Dendritic cell treated with granulocyte-macrophage colony-stimulating factor and Interleukin-4, amounts not matched to agents 40 ng/mL and 50 ng/mL, for 4 days (primary cell): ENCODE results near the gene FMN2.

Experiments
- H3K27ac Mint-ChIP-seq: one replicate; pipeline ENCODE4 v1.8.0; 2022; ENCODE audit warnings: mild to moderate bottlenecking, mixed read lengths
- H3K27me3 Mint-ChIP-seq: one replicate; pipeline ENCODE4 v1.8.0; 2022; ENCODE audit warnings: mild to moderate bottlenecking, mixed read lengths
- H3K36me3 Mint-ChIP-seq: one replicate; pipeline ENCODE4 v1.8.0; 2022; ENCODE audit warnings: low read depth, mixed read lengths
- H3K4me1 Mint-ChIP-seq: one replicate; pipeline ENCODE4 v1.8.0; 2022; ENCODE audit warnings: low read depth, mixed read lengths
- H3K4me3 Mint-ChIP-seq: one replicate; pipeline ENCODE4 v1.8.0; 2022; ENCODE audit warnings: mild to moderate bottlenecking, moderate library complexity, mixed read lengths
- H3K9me3 Mint-ChIP-seq: one replicate; pipeline ENCODE4 v1.8.0; 2022; ENCODE audit warnings: mixed read lengths
- intact Hi-C: fragments of 100-400 bp; cut with micrococcal nuclease; formaldehyde crosslinking; loops from one replicate; pipeline ENCODE4 v1.15.0; 2022

FMN2 gene

GRCh38 chr1:240212556-240212955 lies 120.9 kb downstream of the FMN2 start:
- intact Hi-C loops = no loop called here
- Mint-ChIP-seq H3K4me3 (no peak overlapping the region), H3K27ac (no peak overlapping the region), H3K4me1 (no peaks in the 10 kb centered on the region), H3K9me3 (no peaks in the 10 kb centered on the region), H3K27me3 (no peaks in the 10 kb centered on the region), H3K36me3 (no peaks in the 10 kb centered on the region)

DNA sequence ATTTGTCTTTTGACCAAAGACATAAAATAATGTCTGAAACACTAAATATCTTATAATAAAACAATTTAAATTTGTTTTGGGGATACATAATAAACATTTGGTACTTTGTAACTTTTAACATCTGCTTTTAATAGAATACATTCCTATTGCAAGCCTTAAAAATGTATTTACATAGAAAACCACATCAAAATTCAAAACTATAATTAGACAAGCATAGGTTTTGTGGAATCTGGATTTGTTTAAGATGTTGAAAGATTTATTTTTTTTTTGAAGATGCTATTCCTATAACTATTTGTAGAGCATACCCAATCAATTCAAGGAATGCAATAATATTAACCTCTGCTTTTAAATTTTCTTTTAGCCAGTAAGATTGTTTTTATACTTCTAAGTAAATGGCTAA lies 125.7 kb downstream of the FMN2 start:
- H3K4me1 Mint-ChIP-seq = no peaks in the 10 kb centered on the region
- intact Hi-C loops = no loop called here
- H3K9me3 Mint-ChIP-seq = peaks cover 2% of the 10 kb centered on the region
- no peak overlapping the region for H3K27ac Mint-ChIP-seq
- H3K36me3 Mint-ChIP-seq = no peaks in the 10 kb centered on the region
- H3K4me3 Mint-ChIP-seq = no peak overlapping the region
- H3K27me3 Mint-ChIP-seq = no peaks in the 10 kb centered on the region

- intact Hi-C loops = no loop called here
- Mint-ChIP-seq H3K4me1 (no peaks in the 10 kb centered on the region), H3K27ac (no peak overlapping the region), H3K36me3 (no peaks in the 10 kb centered on the region), H3K9me3 (peaks cover 19% of the 10 kb centered on the region), H3K4me3 (no peak overlapping the region), H3K27me3 (no peaks in the 10 kb centered on the region)
Observed at GRCh38 chr1:240219104-240219503, 127.4 kb downstream of the FMN2 start.

DNA sequence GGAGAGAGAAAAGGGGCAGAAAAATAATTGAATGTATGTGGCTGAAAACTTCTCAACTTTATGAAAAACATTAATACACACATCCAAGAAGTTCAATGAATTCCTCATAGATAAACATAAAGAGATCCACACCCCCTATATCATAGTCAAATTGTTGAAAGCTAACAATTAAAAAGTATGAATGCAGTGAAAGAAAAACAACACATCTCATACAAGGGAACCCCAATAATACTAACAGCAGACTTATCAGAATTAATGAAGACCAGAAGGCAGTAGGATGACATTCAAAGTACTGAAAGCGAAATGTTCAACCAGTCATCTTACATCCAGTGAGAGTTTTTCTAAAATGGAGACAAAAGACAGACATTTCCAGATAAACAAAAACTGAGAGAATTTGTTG lies 134.4 kb downstream of the FMN2 start:
- Mint-ChIP-seq H3K27me3 (no peaks in the 10 kb centered on the region), H3K9me3 (peaks cover 50% of the 10 kb centered on the region), H3K4me1 (no peaks in the 10 kb centered on the region), H3K36me3 (no peaks in the 10 kb centered on the region), H3K4me3 (no peak overlapping the region), H3K27ac (no peak overlapping the region)
- intact Hi-C loops = no loop called here

DNA sequence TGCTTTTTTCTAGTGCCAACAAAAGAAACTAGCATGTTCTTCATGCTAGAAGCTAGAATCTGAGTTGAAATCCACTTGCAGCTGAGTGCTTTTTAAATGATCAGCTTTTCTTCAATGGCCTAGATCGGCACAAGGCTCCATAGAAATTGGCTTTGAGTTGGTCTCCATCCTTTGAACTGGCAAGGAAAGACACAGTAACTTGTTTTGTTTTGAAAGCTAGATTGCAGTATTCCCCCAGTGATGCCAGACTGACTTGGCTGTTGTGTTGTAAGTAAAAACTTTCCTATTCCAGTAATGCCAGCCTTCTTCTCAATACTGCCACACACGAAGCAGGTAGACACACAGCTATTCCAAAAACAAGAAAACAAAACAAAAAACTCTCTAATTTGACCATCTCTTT lies 139.1 kb downstream of the FMN2 start:
- Mint-ChIP-seq H3K4me1 (no peaks in the 10 kb centered on the region), H3K4me3 (no peak overlapping the region), H3K36me3 (no peaks in the 10 kb centered on the region), H3K27ac (no peak overlapping the region), H3K27me3 (no peaks in the 10 kb centered on the region), H3K9me3 (peaks cover 14% of the 10 kb centered on the region)
- intact Hi-C loops = no loop called here

- Mint-ChIP-seq H3K4me3 (no peak overlapping the region), H3K4me1 (no peaks in the 10 kb centered on the region), H3K36me3 (no peaks in the 10 kb centered on the region), H3K27ac (no peak overlapping the region), H3K27me3 (no peaks in the 10 kb centered on the region), H3K9me3 (no peaks in the 10 kb centered on the region)
- intact Hi-C loops = no loop called here
Observed at GRCh38 chr1:240232530-240232929, 140.8 kb downstream of the FMN2 start.

- no peak overlapping the region for H3K27ac Mint-ChIP-seq
- intact Hi-C loops = no loop called here
- H3K9me3 Mint-ChIP-seq = no peaks in the 10 kb centered on the region
- H3K4me1 Mint-ChIP-seq = no peaks in the 10 kb centered on the region
- no peak overlapping the region for H3K4me3 Mint-ChIP-seq
- H3K36me3 Mint-ChIP-seq = no peaks in the 10 kb centered on the region
- no peaks in the 10 kb centered on the region for H3K27me3 Mint-ChIP-seq
Observed at GRCh38 chr1:240234485-240235210, 143.0 kb downstream of the FMN2 start.

- Mint-ChIP-seq H3K27me3 (no peaks in the 10 kb centered on the region), H3K4me3 (no peak overlapping the region), H3K27ac (no peak overlapping the region), H3K4me1 (no peaks in the 10 kb centered on the region), H3K36me3 (no peaks in the 10 kb centered on the region), H3K9me3 (no peaks in the 10 kb centered on the region)
- intact Hi-C loops = no loop called here
Observed at GRCh38 chr1:240235521-240236288, 144.0 kb downstream of the FMN2 start.

DNA sequence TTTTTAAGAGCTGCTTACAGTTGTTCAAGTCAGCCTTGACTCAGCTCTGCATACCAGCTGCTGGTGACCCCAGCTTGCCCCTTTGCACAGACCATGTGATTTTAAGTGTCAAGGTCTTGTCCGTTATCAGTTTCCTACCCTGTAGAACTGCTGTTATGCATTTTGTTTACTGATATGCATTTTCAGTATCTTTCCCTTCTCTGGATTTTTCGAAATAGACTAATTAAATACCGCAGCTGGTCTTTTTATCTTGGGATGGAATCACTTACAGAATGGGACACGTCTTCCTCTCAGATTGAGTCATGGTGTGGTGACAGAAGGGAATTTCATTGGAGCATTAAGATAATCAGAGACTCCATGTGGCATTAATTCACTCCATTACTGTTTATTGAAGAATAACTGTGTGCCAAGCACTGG lies 145.6 kb downstream of the FMN2 start:
- Mint-ChIP-seq H3K4me1 (no peaks in the 10 kb centered on the region), H3K36me3 (no peaks in the 10 kb centered on the region), H3K27ac (no peak overlapping the region), H3K27me3 (no peaks in the 10 kb centered on the region), H3K9me3 (peaks cover 5% of the 10 kb centered on the region), H3K4me3 (no peak overlapping the region)
- intact Hi-C loops = no loop called here

DNA sequence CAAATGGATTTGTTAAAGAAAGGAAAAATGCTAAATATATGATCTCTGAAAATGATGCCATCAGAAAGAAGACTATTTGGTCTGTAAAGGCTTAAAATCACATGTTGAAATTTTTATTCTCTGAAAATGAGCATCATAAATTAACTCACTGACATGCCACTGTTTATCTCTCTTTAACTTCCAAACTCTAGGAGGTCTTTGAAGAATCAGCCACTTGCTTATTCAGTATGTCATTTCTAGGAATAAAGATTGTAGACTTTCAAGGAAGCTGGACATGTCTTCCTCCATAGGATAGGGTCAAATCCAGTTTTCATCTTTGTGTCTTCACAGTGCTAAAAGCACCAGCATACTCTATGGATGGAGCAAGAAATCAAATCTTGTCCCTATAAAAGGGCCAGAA lies 147.6 kb downstream of the FMN2 start:
- H3K27me3 Mint-ChIP-seq = no peaks in the 10 kb centered on the region
- H3K4me3 Mint-ChIP-seq = no peak overlapping the region
- intact Hi-C loops = no loop called here
- H3K9me3 Mint-ChIP-seq = peaks cover 8% of the 10 kb centered on the region
- no peaks in the 10 kb centered on the region for H3K36me3 Mint-ChIP-seq
- H3K27ac Mint-ChIP-seq = no peak overlapping the region
- no peaks in the 10 kb centered on the region for H3K4me1 Mint-ChIP-seq

DNA sequence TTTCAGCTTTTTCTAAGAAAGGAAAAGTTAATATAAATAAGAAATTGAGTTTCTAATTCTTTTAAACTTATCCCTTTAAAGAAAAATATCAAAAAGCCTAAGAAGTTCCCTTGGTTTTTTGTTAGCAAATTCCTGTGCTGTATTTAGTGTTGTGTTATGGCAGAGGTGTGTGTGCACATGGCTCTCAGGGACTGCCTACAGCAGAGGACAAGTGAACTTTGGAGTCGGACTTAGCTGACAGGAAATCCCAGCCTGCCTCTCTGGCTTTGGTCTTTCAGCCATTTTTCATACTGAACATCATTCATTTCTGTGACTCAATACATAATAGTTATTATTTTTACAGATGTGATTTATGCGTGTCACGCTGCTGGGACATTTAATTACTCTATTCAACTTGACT lies 149.6 kb downstream of the FMN2 start:
- Mint-ChIP-seq H3K9me3 (peaks cover 8% of the 10 kb centered on the region), H3K27ac (no peak overlapping the region), H3K27me3 (no peaks in the 10 kb centered on the region), H3K36me3 (no peaks in the 10 kb centered on the region), H3K4me3 (no peak overlapping the region), H3K4me1 (no peaks in the 10 kb centered on the region)
- intact Hi-C loops = no loop called here

- H3K36me3 Mint-ChIP-seq = no peaks in the 10 kb centered on the region
- peaks cover 8% of the 10 kb centered on the region for H3K9me3 Mint-ChIP-seq
- intact Hi-C loops = no loop called here
- H3K4me3 Mint-ChIP-seq = no peak overlapping the region
- no peaks in the 10 kb centered on the region for H3K4me1 Mint-ChIP-seq
- H3K27ac Mint-ChIP-seq = no peak overlapping the region
- H3K27me3 Mint-ChIP-seq = no peaks in the 10 kb centered on the region
Observed at GRCh38 chr1:240242601-240243144, 151.0 kb downstream of the FMN2 start.

GRCh38 chr1:240244968-240245628 lies 153.4 kb downstream of the FMN2 start:
- H3K27ac Mint-ChIP-seq = no peak overlapping the region
- H3K4me3 Mint-ChIP-seq = no peak overlapping the region
- no peaks in the 10 kb centered on the region for H3K27me3 Mint-ChIP-seq
- peaks cover 8% of the 10 kb centered on the region for H3K9me3 Mint-ChIP-seq
- H3K36me3 Mint-ChIP-seq = no peaks in the 10 kb centered on the region
- intact Hi-C loops = no loop called here
- H3K4me1 Mint-ChIP-seq = no peaks in the 10 kb centered on the region

DNA sequence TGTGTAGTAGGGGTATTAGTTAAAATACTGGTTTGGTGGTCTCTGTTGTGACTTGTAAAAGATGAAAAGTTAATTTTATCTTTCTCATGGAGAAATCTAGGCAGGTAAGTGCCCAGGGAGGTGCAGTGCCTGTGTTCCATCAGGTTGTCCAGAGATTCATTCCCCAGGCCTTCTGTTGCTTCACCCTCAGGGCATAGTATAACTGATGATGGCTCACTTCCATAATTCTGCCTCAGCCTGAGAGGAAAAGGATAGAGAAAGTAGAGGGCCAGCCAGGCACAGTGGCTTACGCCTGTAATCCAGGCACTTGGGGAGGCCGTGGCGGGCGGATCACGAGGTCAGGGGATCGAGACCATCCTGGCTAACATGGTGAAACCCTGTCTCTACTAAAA lies 153.9 kb downstream of the FMN2 start:
- no peak overlapping the region for H3K4me3 Mint-ChIP-seq
- no peaks in the 10 kb centered on the region for H3K4me1 Mint-ChIP-seq
- H3K9me3 Mint-ChIP-seq = peaks cover 8% of the 10 kb centered on the region
- H3K27ac Mint-ChIP-seq = no peak overlapping the region
- intact Hi-C loops = no loop called here
- no peaks in the 10 kb centered on the region for H3K27me3 Mint-ChIP-seq
- H3K36me3 Mint-ChIP-seq = no peaks in the 10 kb centered on the region
